Nephron (organoid): ENCODE results near the gene KBTBD13.
"Not testable (repeated sequence)": the region's sequence is repeated elsewhere in the genome, so short reads cannot be mapped to it uniquely, and the experiment has no call there.

Experiments used
- H3K27ac Mint-ChIP-seq, 3 experiments: 2 replicates each; pipeline ENCODE4 v1.8.0; 2020; ENCODE audit warnings: mixed read lengths in 3 of 3, mild to moderate bottlenecking in 2 of 3, moderate library complexity in 1 of 3
- H3K27me3 Mint-ChIP-seq: 2 replicates; pipeline ENCODE4 v1.8.0; 2021; ENCODE audit warnings: low read depth, mild to moderate bottlenecking, moderate library complexity, mixed read lengths
- H3K36me3 Mint-ChIP-seq: 2 replicates; pipeline ENCODE4 v1.8.0; 2020; ENCODE audit warnings: low read depth, mixed read lengths
- H3K4me1 Mint-ChIP-seq: 2 replicates; pipeline ENCODE4 v1.8.0; 2020; ENCODE audit warnings: mixed read lengths
- H3K4me3 Mint-ChIP-seq, 3 experiments: 2 replicates each; pipeline ENCODE4 v1.8.0; 2020; ENCODE audit warnings: mild to moderate bottlenecking in 3 of 3, mixed read lengths in 3 of 3, moderate library complexity in 2 of 3
- H3K9me3 Mint-ChIP-seq: 2 replicates; pipeline ENCODE4 v1.8.0; 2020; ENCODE audit warnings: mixed read lengths
- TF ChIP-seq, protein P1 (sequence below), 3 experiments: fragments of 200-600 bp; sonication (generic); IDR thresholded peaks; one replicate each; pipeline ENCODE4 v1.5.0; 2021; ENCODE audit warnings: antibody characterized with exemption in 3 of 3; ENCODE audit not compliant: unreplicated experiment in 3 of 3

KBTBD13 gene

DNA sequence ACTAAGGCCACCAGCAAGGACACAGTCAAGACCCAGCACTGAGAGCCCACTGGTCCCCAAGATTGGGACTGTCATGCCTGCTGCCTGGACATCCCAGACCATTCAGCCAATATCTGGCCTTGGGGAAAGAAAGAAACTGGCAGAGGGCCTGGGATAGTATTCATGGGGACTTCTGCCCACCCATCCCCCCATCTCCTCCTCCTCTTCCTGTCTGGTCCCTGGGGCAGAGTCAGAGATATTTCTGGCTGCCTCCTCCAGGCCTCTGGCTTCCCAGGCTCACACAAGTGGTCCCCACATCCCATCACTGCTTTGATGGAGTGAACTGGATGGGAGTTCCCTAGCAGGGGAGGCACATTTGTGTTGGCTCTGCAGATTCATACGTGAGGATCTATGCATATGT, 4.5 kb upstream of the KBTBD13 start:
- no peaks in the 10 kb centered on the region for H3K9me3 Mint-ChIP-seq
- peaks cover 62% of the 10 kb centered on the region for H3K4me1 Mint-ChIP-seq
- TF ChIP-seq, protein P1, sequence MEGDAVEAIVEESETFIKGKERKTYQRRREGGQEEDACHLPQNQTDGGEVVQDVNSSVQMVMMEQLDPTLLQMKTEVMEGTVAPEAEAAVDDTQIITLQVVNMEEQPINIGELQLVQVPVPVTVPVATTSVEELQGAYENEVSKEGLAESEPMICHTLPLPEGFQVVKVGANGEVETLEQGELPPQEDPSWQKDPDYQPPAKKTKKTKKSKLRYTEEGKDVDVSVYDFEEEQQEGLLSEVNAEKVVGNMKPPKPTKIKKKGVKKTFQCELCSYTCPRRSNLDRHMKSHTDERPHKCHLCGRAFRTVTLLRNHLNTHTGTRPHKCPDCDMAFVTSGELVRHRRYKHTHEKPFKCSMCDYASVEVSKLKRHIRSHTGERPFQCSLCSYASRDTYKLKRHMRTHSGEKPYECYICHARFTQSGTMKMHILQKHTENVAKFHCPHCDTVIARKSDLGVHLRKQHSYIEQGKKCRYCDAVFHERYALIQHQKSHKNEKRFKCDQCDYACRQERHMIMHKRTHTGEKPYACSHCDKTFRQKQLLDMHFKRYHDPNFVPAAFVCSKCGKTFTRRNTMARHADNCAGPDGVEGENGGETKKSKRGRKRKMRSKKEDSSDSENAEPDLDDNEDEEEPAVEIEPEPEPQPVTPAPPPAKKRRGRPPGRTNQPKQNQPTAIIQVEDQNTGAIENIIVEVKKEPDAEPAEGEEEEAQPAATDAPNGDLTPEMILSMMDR (IDR thresholded peaks at IDR 0.05; ENCODE audit: unreplicated experiment in 3 of 3): no peak
- no peaks in the 10 kb centered on the region for H3K36me3 Mint-ChIP-seq
- H3K27ac Mint-ChIP-seq: peak overlapping the region; percentile 89 to 99 (median 99)
- peaks cover 13% of the 10 kb centered on the region for H3K27me3 Mint-ChIP-seq
- H3K4me3 Mint-ChIP-seq: peak overlapping the region in 2 of 3 experiments; percentile 60 to 61

DNA sequence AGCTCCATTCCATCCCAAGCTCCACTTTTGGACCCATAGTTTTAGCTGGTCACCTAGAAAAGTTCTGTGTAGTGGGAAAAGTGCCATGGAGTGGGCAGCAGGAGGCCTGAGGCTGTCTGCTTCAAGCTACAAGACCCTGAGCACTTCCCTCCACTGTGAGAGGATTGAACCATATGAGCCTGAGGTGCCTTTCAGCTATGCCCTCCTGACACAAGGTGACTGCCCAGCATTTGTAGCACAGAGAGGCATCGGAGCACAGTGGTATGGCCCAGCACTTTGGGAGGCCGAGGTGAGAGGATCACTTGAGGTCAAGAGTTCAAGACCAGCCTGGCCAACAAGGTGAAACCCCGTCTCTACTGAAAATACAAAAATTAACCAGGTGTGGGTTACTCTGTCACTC, 3.9 kb upstream of the KBTBD13 start:
- Mint-ChIP-seq H3K27me3 (peaks cover 10% of the 10 kb centered on the region), H3K4me3 (no peak overlapping the region), H3K36me3 (no peaks in the 10 kb centered on the region), H3K27ac (peak overlapping the region; percentile 89 to 99 (median 99)), H3K9me3 (no peaks in the 10 kb centered on the region), H3K4me1 (peaks cover 58% of the 10 kb centered on the region)
- TF ChIP-seq, protein P1 (IDR thresholded peaks at IDR 0.05; ENCODE audit: unreplicated experiment in 3 of 3): no peak

DNA sequence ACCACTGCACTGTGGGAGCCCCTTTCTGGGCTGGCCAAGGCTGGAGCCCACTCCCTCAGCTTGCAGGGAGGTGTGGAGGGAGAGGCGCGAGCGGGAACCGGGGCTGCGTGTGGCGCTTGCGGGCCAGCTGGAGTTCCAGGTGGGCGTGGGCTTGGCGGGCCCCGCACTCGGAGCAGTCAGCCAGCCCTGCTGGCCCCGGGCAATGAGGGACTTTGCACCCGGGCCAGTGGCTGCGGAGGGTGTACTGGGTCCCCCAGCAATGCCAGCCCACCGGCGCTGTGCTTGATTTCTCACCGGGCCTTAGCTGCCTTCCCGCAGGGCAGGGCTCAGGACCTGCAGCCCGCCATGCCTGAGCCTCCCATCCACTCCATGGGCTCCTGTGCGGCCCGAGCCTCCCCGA, 1.6 kb upstream of the KBTBD13 start:
- peaks cover 56% of the 10 kb centered on the region for H3K4me1 Mint-ChIP-seq
- not testable (repeated sequence) for H3K4me3 Mint-ChIP-seq, H3K27ac Mint-ChIP-seq, H3K27me3 Mint-ChIP-seq, H3K36me3 Mint-ChIP-seq, H3K9me3 Mint-ChIP-seq

DNA sequence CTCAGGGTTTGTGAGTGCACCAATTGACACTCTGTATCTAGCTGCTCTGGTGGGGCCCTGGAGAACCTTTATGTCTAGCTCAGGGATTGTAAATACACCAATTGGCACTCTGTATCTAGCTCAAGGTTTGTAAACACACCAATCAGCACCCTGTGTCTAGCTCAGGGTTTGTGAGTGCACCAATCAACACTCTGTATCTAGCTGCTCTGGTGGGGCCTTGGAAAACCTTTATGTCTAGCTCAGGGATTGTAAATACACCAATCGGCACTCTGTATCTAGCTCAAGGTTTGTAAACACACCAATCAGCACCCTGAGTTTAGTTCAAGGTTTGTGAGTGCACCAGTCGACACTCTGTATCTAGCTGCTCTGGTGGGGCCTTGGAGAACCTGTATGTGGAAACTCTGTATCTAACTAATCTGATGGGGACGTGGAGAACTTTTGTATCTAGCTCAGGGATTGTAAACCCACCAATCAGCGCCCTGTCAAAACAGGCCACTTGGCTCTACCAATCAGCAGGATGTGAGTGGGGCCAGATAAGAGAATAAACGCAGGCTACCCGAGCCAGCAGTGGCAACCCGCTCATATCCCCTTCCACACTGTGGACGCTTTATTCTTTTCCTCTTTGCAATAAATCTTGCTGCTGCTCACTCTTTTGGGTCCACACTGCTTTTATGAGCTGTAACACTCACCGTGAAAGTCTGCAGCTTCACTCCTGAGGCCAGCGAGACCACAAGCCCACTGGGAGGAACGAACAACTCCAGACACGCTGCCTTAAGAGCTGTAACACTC, 745 bp upstream of the KBTBD13 start:
- H3K4me3 Mint-ChIP-seq, H3K27me3 Mint-ChIP-seq, H3K36me3 Mint-ChIP-seq, H3K9me3 Mint-ChIP-seq: not testable (repeated sequence)
- Mint-ChIP-seq H3K27ac (peak overlapping the region; percentile 73 to 89 (median 77)), H3K4me1 (peaks cover 49% of the 10 kb centered on the region)

DNA sequence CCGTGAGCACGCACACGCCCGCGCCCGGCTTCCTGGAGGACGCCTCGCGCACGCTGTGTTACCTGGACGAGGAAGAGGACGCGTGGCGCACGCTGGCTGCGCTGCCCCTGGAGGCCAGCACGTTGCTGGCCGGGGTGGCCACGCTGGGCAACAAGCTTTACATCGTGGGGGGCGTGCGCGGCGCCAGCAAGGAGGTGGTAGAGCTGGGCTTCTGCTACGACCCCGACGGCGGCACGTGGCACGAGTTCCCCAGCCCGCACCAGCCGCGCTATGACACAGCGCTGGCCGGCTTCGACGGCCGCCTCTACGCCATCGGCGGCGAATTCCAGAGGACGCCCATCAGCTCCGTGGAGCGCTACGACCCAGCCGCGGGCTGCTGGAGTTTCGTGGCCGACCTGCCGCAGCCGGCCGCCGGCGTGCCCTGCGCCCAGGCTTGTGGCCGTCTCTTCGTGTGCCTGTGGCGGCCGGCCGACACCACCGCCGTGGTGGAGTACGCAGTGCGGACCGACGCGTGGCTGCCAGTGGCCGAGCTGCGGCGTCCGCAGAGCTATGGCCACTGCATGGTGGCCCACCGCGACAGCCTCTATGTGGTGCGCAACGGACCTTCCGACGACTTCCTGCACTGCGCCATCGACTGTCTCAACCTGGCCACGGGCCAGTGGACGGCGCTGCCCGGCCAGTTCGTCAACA, 890 bp downstream of the KBTBD13 start:
- no peaks in the 10 kb centered on the region for H3K9me3 Mint-ChIP-seq
- H3K27ac Mint-ChIP-seq: peak overlapping the region; percentile 70 to 84 (median 81)
- no peak overlapping the region for H3K4me3 Mint-ChIP-seq
- H3K4me1 Mint-ChIP-seq: peaks cover 48% of the 10 kb centered on the region
- peaks cover 12% of the 10 kb centered on the region for H3K27me3 Mint-ChIP-seq
- no peaks in the 10 kb centered on the region for H3K36me3 Mint-ChIP-seq
- TF ChIP-seq, protein P1 (IDR thresholded peaks at IDR 0.05; ENCODE audit: unreplicated experiment in 3 of 3): no peak

DNA sequence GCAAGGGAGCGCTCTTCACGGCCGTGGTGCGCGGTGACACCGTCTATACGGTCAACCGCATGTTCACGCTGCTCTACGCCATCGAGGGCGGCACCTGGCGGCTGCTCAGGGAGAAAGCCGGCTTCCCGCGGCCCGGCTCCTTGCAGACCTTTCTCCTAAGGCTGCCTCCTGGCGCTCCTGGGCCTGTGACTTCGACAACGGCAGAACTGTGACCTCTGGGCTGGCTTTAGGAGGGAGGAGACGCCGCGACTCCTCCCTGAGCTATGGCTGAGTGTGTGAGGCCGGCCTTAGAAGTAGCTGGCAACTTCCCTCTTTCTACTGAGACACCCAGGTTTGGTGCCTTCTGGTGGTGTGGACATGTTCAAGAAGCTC, 1.4 kb downstream of the KBTBD13 start:
- Mint-ChIP-seq H3K36me3 (no peaks in the 10 kb centered on the region), H3K27me3 (peaks cover 13% of the 10 kb centered on the region), H3K4me1 (peaks cover 52% of the 10 kb centered on the region), H3K9me3 (no peaks in the 10 kb centered on the region), H3K4me3 (no peak overlapping the region), H3K27ac (peak overlapping the region; percentile 70 to 84 (median 81))
- TF ChIP-seq, protein P1 (IDR thresholded peaks at IDR 0.05; ENCODE audit: unreplicated experiment in 3 of 3): peak; percentile 31 to 50 (median 34)
